ENCODE data around the gene PDE4D.

DNA sequence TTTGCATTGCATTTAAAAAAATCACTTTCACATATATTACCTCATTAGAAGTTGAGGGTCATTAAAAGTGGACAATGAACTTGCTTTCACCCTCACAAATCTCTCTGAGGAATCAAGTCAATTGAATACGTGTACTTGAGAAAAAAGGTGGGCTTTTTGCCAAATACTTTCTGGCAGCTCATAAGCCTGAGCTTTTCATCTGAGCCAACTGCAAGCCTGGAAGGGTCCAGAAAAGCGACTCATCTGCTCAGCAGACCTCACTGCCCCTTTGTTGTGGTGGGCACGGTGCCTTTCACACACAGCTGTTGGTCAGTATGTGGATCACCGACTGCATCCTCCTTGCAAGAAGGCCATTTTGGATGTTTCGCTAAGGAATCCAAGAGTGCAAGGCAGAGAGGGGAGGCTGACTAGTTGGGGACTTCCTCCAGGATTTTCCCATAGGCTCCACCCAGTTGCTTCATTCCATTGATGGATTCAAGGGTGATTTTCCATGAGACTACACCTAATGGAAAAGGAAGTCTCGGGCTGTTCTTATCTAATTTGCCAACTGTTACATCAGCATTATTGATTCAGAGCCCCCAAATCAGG, 564.7 kb downstream of the PDE4D start:
- no peak for TF ChIP-seq CTCF (IDR thresholded peaks at IDR 0.05)
- no peak for TF ChIP-seq ZFX (IDR thresholded peaks at IDR 0.05; ENCODE audit: borderline replicate concordance)

Measured in 22Rv1 (cell line).